ENCODE data around the gene RPGR. TPM values are rescaled to one million over a fixed set of nuclear protein-coding genes. Genes with fewer than 3 reads are reported as not detected.

RPGR gene
- total RNA-seq, 1 experiment from 2014 or later = 8.4 TPM

- Histone ChIP-seq H3K4me3 (no peak overlapping the region), H3K9me3 (replicated peaks) (no peaks in the 10 kb centered on the region), H3K27ac (no peak overlapping the region), H3K36me3 (no peaks in the 10 kb centered on the region), H3K4me1 (replicated peaks) (peaks cover 12% of the 10 kb centered on the region), H3K27me3 (replicated peaks) (no peaks in the 10 kb centered on the region)
- DNase-seq (ENCODE audit: low read depth in 1 of 2, low spot score in 2 of 2) = no peak
These were observed 56.1 kb downstream of the RPGR start for GRCh38 chrX:38271154-38271716.

DNA sequence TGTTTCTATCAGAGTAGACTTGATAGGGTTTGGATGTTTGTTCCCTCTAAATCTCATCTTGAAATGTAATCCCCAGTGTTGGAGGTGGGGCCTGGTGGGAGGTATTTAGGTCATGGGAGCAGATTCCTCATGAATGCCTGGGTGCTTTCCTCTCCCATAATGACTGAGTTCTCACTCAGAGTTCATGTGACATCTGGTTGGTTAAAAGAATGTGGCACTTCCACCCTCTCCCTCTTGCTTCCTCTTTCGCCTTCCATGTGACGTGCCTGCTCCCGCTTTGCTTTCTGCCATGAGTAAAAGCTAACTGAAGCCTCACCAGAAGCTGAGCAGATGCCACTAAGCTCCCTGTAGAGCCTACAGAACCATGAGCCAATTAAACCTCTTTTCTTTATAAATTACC, 59.3 kb downstream of the RPGR start:
- Histone ChIP-seq H3K9me3 (replicated peaks) (no peaks in the 10 kb centered on the region), H3K27ac (no peak overlapping the region), H3K27me3 (replicated peaks) (no peaks in the 10 kb centered on the region), H3K36me3 (no peaks in the 10 kb centered on the region), H3K4me3 (no peak overlapping the region), H3K4me1 (replicated peaks) (no peaks in the 10 kb centered on the region)
- DNase-seq (ENCODE audit: low read depth in 1 of 2, low spot score in 2 of 2) = no peak

GRCh38 chrX:38262715-38263620, 64.3 kb downstream of the RPGR start:
- Histone ChIP-seq H3K27me3 (replicated peaks) (no peaks in the 10 kb centered on the region), H3K27ac (no peak overlapping the region)

GRCh38 chrX:38260231-38260630, 67.1 kb downstream of the RPGR start:
- H3K27me3 ChIP-seq (replicated peaks) = no peaks in the 10 kb centered on the region
- H3K27ac ChIP-seq = no peak overlapping the region
- no peaks in the 10 kb centered on the region for H3K36me3 ChIP-seq
- H3K4me3 ChIP-seq = no peak overlapping the region
- H3K9me3 ChIP-seq (replicated peaks) = no peaks in the 10 kb centered on the region
- no peaks in the 10 kb centered on the region for H3K4me1 ChIP-seq (replicated peaks)
- DNase-seq (ENCODE audit: low read depth in 1 of 2, low spot score in 2 of 2) = no peak

More at GRCh38 chrX:38262715-38263620, 64.3 kb downstream of the RPGR start:
- H3K4me3 ChIP-seq = no peak overlapping the region
- H3K4me1 ChIP-seq (replicated peaks) = no peaks in the 10 kb centered on the region
- DNase-seq (ENCODE audit: low read depth in 1 of 2, low spot score in 2 of 2) = no peak
- no peaks in the 10 kb centered on the region for H3K36me3 ChIP-seq
- H3K9me3 ChIP-seq (replicated peaks) = no peaks in the 10 kb centered on the region

DNA sequence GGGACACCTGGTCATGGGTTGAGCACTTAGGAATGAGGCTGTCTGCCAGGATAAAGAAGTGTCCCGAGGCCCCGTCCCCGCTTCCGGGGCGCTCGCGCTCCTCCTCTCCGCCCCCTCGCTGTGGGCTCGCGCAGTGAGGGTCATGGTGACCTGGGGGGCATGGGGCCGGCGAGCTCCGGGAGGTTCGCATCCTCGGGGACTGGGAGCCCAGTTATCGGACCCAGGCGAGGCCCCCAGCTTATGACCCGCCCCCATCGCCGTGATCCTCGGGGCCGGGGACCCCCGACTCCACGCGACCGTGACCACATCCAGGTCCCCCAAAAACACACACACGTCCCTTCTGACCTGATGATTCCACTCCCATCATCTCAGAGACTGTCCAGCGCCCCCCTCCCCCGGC, 71.3 kb downstream of the RPGR start:
- H3K36me3 ChIP-seq = no peaks in the 10 kb centered on the region

GRCh38 chrX:38249965-38250364, 77.3 kb downstream of the RPGR start:
- Histone ChIP-seq H3K4me3 (no peak overlapping the region), H3K27me3 (replicated peaks) (no peaks in the 10 kb centered on the region), H3K36me3 (no peaks in the 10 kb centered on the region), H3K4me1 (replicated peaks) (no peaks in the 10 kb centered on the region), H3K27ac (no peak overlapping the region), H3K9me3 (replicated peaks) (no peaks in the 10 kb centered on the region)
- no peak for DNase-seq (ENCODE audit: low read depth in 1 of 2, low spot score in 2 of 2)

More for the DNA sequence above, 71.3 kb downstream of the RPGR start:
- H3K27ac ChIP-seq = no peak overlapping the region
- H3K4me1 ChIP-seq (replicated peaks) = no peaks in the 10 kb centered on the region
- H3K27me3 ChIP-seq (replicated peaks) = no peaks in the 10 kb centered on the region
- H3K9me3 ChIP-seq (replicated peaks) = no peaks in the 10 kb centered on the region
- no peak for DNase-seq (ENCODE audit: low read depth in 1 of 2, low spot score in 2 of 2)
- H3K4me3 ChIP-seq = no peak overlapping the region

DNA sequence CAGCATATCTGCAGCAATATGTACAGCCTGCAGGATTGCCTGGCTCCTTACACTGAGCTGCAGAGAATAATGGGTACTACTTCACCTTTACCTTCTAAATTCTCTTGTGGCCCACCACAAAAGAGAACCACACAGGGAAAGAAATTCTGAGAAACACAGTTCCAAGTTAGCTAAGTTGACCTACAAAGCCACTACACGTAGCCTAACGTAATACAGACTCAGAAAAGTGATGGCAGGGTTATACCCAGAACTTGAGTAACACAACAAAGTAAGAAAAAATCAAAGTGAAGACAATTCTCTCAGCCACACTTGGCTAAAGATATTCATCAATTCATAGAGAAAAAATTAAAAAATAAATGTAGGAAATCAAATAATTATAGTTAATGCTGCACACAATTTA, 80.3 kb downstream of the RPGR start:
- H3K36me3 ChIP-seq = no peaks in the 10 kb centered on the region
- H3K27me3 ChIP-seq (replicated peaks) = no peaks in the 10 kb centered on the region
- DNase-seq (ENCODE audit: low read depth in 1 of 2, low spot score in 2 of 2) = no peak

DNA sequence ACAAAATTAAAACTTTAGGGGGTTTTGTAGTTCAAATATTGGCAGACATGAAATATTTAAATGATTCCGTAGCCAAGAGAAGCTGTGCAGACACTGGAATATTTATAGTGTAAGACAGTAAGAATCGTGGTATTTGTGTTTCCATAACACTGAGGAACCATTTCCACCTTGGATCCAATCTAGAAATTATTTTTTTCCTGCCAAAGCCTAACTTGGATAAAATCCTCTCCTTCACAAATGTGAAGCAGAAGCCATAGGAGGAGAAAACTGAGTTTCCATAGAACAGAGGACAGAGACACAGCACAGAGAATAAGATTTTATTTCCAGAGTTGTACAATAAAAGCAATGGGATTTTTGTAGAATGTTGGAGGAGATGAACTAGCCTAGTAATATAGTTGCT, 86.8 kb downstream of the RPGR start:
- no peak overlapping the region for H3K27ac ChIP-seq

More for the DNA sequence above, 80.3 kb downstream of the RPGR start:
- Histone ChIP-seq H3K9me3 (replicated peaks) (no peaks in the 10 kb centered on the region), H3K4me1 (replicated peaks) (no peaks in the 10 kb centered on the region), H3K27ac (no peak overlapping the region), H3K4me3 (no peak overlapping the region)

GRCh38 chrX:38236901-38237615, 90.3 kb downstream of the RPGR start:
- Histone ChIP-seq H3K27ac (no peak overlapping the region), H3K9me3 (replicated peaks) (no peaks in the 10 kb centered on the region), H3K4me1 (replicated peaks) (no peaks in the 10 kb centered on the region), H3K27me3 (replicated peaks) (no peaks in the 10 kb centered on the region), H3K4me3 (no peak overlapping the region), H3K36me3 (no peaks in the 10 kb centered on the region)
- DNase-seq (ENCODE audit: low read depth in 1 of 2, low spot score in 2 of 2) = no peak

More for the DNA sequence above, 86.8 kb downstream of the RPGR start:
- Histone ChIP-seq H3K9me3 (replicated peaks) (no peaks in the 10 kb centered on the region), H3K4me3 (no peak overlapping the region), H3K36me3 (no peaks in the 10 kb centered on the region), H3K27me3 (replicated peaks) (no peaks in the 10 kb centered on the region), H3K4me1 (replicated peaks) (no peaks in the 10 kb centered on the region)
- no peak for DNase-seq (ENCODE audit: low read depth in 1 of 2, low spot score in 2 of 2)

DNA sequence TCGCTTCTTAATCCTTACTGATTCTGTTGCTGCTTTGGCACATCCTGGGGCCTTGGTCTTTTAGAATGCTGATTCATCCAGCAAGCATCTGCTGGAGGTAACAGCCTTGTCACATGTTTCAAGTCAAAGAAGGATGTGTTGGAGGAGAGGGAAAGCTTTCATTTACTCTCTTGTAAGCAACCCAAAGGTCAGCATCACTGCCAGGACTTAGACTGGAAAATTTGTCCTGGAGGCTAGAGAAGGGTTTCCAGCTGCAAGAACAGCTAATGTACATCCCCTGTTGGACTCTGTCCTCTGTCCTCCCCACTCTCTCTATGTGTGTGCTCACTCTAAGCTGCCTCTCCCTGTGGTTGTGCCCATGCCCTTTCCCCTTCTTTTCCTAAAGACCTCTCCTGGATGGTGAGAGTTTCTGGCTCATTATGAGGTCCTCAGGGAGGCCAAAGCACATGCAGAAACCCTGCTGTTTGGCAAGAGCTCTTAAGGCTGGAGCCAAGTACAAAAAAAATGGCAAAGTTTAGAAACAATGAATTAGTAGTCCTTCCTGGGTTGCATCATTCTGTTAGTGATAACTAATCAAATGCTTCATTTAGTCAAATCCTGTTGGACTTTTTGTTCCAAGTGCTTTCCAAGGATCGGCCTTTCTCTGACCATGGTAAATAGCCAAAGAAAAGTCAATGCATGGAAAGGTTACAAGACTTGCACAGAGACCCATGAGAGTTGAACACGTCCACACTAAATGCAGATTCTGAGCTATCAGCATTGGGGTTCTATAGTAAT, 93.2 kb downstream of the RPGR start:
- no peak overlapping the region for H3K27ac ChIP-seq
- DNase-seq (ENCODE audit: low read depth in 1 of 2, low spot score in 2 of 2) = peak in 1 of 2 experiments; percentile 3
- H3K4me3 ChIP-seq = no peak overlapping the region
- no peaks in the 10 kb centered on the region for H3K36me3 ChIP-seq
- no peaks in the 10 kb centered on the region for H3K9me3 ChIP-seq (replicated peaks)
- no peaks in the 10 kb centered on the region for H3K4me1 ChIP-seq (replicated peaks)
- H3K27me3 ChIP-seq (replicated peaks) = no peaks in the 10 kb centered on the region

- no peak for DNase-seq (ENCODE audit: low read depth in 1 of 2, low spot score in 2 of 2)
- H3K27ac ChIP-seq = no peak overlapping the region
- no peaks in the 10 kb centered on the region for H3K27me3 ChIP-seq (replicated peaks)
These were observed 95.1 kb downstream of the RPGR start for GRCh38 chrX:38232079-38232686.

GRCh38 chrX:38225093-38225492, 102.2 kb downstream of the RPGR start:
- Histone ChIP-seq H3K4me1 (replicated peaks) (peaks cover 3% of the 10 kb centered on the region; the same call in 1 of the 2 replicates), H3K9me3 (replicated peaks) (no peaks in the 10 kb centered on the region), H3K36me3 (no peaks in the 10 kb centered on the region), H3K27ac (no peak overlapping the region), H3K4me3 (no peak overlapping the region), H3K27me3 (replicated peaks) (no peaks in the 10 kb centered on the region)
- no peak for DNase-seq (ENCODE audit: low read depth in 1 of 2, low spot score in 2 of 2)

More at GRCh38 chrX:38232079-38232686, 95.1 kb downstream of the RPGR start:
- no peaks in the 10 kb centered on the region for H3K36me3 ChIP-seq
- no peak overlapping the region for H3K4me3 ChIP-seq
- no peaks in the 10 kb centered on the region for H3K9me3 ChIP-seq (replicated peaks)
- H3K4me1 ChIP-seq (replicated peaks) = no peaks in the 10 kb centered on the region

- H3K27ac ChIP-seq = no peak overlapping the region
- H3K4me3 ChIP-seq = no peak overlapping the region
- H3K36me3 ChIP-seq = no peaks in the 10 kb centered on the region
- peaks cover 6% of the 10 kb centered on the region; the same call in 1 of the 2 replicates for H3K4me1 ChIP-seq (replicated peaks)
- no peaks in the 10 kb centered on the region for H3K9me3 ChIP-seq (replicated peaks)
- no peaks in the 10 kb centered on the region for H3K27me3 ChIP-seq (replicated peaks)
- DNase-seq (ENCODE audit: low read depth in 1 of 2, low spot score in 2 of 2) = no peak
These were observed 103.1 kb downstream of the RPGR start for GRCh38 chrX:38224160-38224559.
